Suprapubic skin (tissue), 4 donors: Measurements from ENCODE around the gene PGM5.
"Not testable (repeated sequence)": the region's sequence is repeated elsewhere in the genome, so short reads cannot be mapped to it uniquely, and the experiment has no call there.

Experiments
- EP300 ChIP-seq: sonication (generic); formaldehyde crosslinking; IDR thresholded peaks from one replicate; pipeline ENCODE4 v1.6.1; 2017; ENCODE audit warnings: antibody characterized with exemption
- POLR2A ChIP-seq, 2 donors: fragments of 450-650 bp; IDR thresholded peaks; one replicate each; pipeline ENCODE4 v1.6.1; 2017; ENCODE audit warnings: antibody characterized with exemption in 2 of 2, mild to moderate bottlenecking in 2 of 2, moderate library complexity in 2 of 2
- POLR2AphosphoS5 ChIP-seq, 3 donors: sonication (generic); formaldehyde crosslinking; IDR thresholded peaks; one replicate each; pipeline ENCODE4 v1.6.1; 2017; ENCODE audit warnings: antibody characterized with exemption in 3 of 3
- TF ChIP-seq, protein P1 (sequence below), 2 donors: fragments of 200-600 bp in 1 of 2; fragments of 450-650 bp in 1 of 2; sonication (generic) in 1 of 2; IDR thresholded peaks; one replicate each; pipeline ENCODE4 v1.5.1; 2016 to 2019; ENCODE audit warnings: antibody characterized with exemption in 2 of 2, mild to moderate bottlenecking in 1 of 2, moderate library complexity in 1 of 2

DNA sequence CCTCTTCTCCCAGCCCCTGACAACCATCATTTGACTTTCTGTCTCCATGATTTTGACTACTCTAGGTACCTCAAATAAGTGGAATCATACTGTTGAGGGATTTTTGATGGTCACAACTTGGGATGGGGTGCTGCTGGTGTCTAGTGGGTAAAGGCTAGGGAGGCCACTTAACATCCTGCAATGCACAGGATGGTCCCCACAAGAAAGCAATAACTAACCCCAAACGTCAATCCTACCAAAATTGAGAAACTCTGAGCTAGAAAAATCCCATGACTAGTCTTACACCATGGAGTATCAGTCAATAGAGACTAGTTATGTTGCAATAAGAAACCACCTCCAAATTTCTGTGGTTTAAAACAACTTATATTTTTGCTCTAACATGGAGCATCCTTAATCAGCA, 24.3 kb upstream of the PGM5 start:
- TF ChIP-seq, protein P1, sequence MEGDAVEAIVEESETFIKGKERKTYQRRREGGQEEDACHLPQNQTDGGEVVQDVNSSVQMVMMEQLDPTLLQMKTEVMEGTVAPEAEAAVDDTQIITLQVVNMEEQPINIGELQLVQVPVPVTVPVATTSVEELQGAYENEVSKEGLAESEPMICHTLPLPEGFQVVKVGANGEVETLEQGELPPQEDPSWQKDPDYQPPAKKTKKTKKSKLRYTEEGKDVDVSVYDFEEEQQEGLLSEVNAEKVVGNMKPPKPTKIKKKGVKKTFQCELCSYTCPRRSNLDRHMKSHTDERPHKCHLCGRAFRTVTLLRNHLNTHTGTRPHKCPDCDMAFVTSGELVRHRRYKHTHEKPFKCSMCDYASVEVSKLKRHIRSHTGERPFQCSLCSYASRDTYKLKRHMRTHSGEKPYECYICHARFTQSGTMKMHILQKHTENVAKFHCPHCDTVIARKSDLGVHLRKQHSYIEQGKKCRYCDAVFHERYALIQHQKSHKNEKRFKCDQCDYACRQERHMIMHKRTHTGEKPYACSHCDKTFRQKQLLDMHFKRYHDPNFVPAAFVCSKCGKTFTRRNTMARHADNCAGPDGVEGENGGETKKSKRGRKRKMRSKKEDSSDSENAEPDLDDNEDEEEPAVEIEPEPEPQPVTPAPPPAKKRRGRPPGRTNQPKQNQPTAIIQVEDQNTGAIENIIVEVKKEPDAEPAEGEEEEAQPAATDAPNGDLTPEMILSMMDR (IDR thresholded peaks at IDR 0.05): not testable (repeated sequence)
- TF ChIP-seq EP300; POLR2A (IDR thresholded peaks at IDR 0.05); POLR2AphosphoS5 (IDR thresholded peaks at IDR 0.05): not testable (repeated sequence)
